OCI-LY3 (cell line): Measurements from ENCODE around the gene SPI1.
"Not testable (repeated sequence)": the region's sequence is repeated elsewhere in the genome, so short reads cannot be mapped to it uniquely, and the experiment has no call there.

ENCODE experiments used
- CTCF ChIP-seq: fragments of 200-600, 300-600 bp; sonication (generic); IDR thresholded peaks from 2 replicates; pipeline ENCODE4 v1.5.1; 2014; ENCODE audit warnings: antibody characterized with exemption, low read length, low read depth
- EZH2phosphoT487 ChIP-seq: fragments of 200-600 bp; shearing (Covaris generic); IDR thresholded peaks from 2 replicates; pipeline ENCODE4 v1.6.1; 2018; ENCODE audit warnings: antibody characterized with exemption, mixed run types, low read depth

- not testable (repeated sequence) for TF ChIP-seq CTCF, EZH2phosphoT487
These were observed 61.8 kb downstream of the SPI1 start for GRCh38 chr11:47316501-47316900.
